Trophoblast cell (in vitro differentiated cells and primary cell): ENCODE results near the gene C16orf74.

ENCODE experiments used
- DNase-seq, 2 donors: peaks; one replicate each; pipeline ENCODE4 v3.0.0-alpha.2; 2016
- H2AFZ ChIP-seq: 2 replicates; pipeline ENCODE4 v1.6.1; 2013; ENCODE audit warnings: low read length, moderate library complexity, mild to moderate bottlenecking; ENCODE audit not compliant: insufficient read depth, poor library complexity
- H2AK5ac ChIP-seq: 2 replicates; pipeline ENCODE4 v1.6.1; 2013; ENCODE audit warnings: mild to moderate bottlenecking, low read length
- H2BK120ac ChIP-seq: 2 replicates; pipeline ENCODE4 v1.6.1; 2013; ENCODE audit warnings: low read length, mild to moderate bottlenecking, moderate library complexity; ENCODE audit not compliant: insufficient read depth, poor library complexity
- H2BK12ac ChIP-seq: 2 replicates; pipeline ENCODE4 v1.6.1; 2013; ENCODE audit warnings: mild to moderate bottlenecking, low read length, moderate library complexity
- H2BK5ac ChIP-seq: 2 replicates; pipeline ENCODE4 v1.6.1; 2013; ENCODE audit warnings: low read length, low read depth, moderate library complexity, mild to moderate bottlenecking; ENCODE audit not compliant: poor library complexity
- H3K14ac ChIP-seq: 2 replicates; pipeline ENCODE4 v1.6.1; 2013; ENCODE audit warnings: mild to moderate bottlenecking, low read length
- H3K18ac ChIP-seq: 2 replicates; pipeline ENCODE4 v1.6.1; 2013; ENCODE audit warnings: mild to moderate bottlenecking, low read length
- H3K23ac ChIP-seq: 2 replicates; pipeline ENCODE4 v1.6.1; 2013; ENCODE audit warnings: low read length
- H3K27ac ChIP-seq: 2 replicates; pipeline ENCODE4 v1.5.1; 2013; ENCODE audit warnings: low read depth, mild to moderate bottlenecking, inconsistent platforms, low read length, moderate library complexity
- H3K27me3 ChIP-seq: 2 replicates; pipeline ENCODE4 v1.6.1; 2013; ENCODE audit warnings: inconsistent platforms, mild to moderate bottlenecking, low read length, moderate library complexity; ENCODE audit not compliant: insufficient read depth
- H3K36me3 ChIP-seq, 2 experiments: 1 replicate in 1 of 2; 2 replicates in 1 of 2; pipeline ENCODE4 v1.6.1; 2013; ENCODE audit warnings: low read length in 2 of 2, mild to moderate bottlenecking in 2 of 2, moderate library complexity in 1 of 2; ENCODE audit not compliant: insufficient read depth in 2 of 2, control insufficient read depth in 1 of 2
- H3K4ac ChIP-seq: 2 replicates; pipeline ENCODE4 v1.6.1; 2013; ENCODE audit warnings: low read depth, mild to moderate bottlenecking, low read length, moderate library complexity
- H3K4me1 ChIP-seq, 2 experiments: 1 replicate in 1 of 2; 2 replicates in 1 of 2; pipeline ENCODE4 v1.6.1; 2013; ENCODE audit warnings: low read length in 2 of 2, mild to moderate bottlenecking in 2 of 2, moderate library complexity in 1 of 2; ENCODE audit not compliant: insufficient read depth in 2 of 2, control insufficient read depth in 1 of 2
- H3K4me2 ChIP-seq: 2 replicates; pipeline ENCODE4 v1.6.1; 2013; ENCODE audit warnings: inconsistent platforms, mild to moderate bottlenecking, low read length, moderate library complexity
- H3K4me3 ChIP-seq: 2 replicates; pipeline ENCODE4 v1.5.1; 2013; ENCODE audit warnings: mild to moderate bottlenecking, low read depth, low read length, inconsistent platforms
- H3K79me1 ChIP-seq: one replicate; pipeline ENCODE4 v1.6.1; 2013; ENCODE audit warnings: low read length
- H3K79me2 ChIP-seq: 2 replicates; pipeline ENCODE4 v1.6.1; 2013; ENCODE audit warnings: low read length, mild to moderate bottlenecking; ENCODE audit not compliant: control insufficient read depth, insufficient read depth, poor library complexity
- H3K9ac ChIP-seq: 2 replicates; pipeline ENCODE4 v1.6.1; 2013; ENCODE audit warnings: mild to moderate bottlenecking, low read length
- H3K9me3 ChIP-seq: 2 replicates; pipeline ENCODE4 v1.6.1; 2013; ENCODE audit warnings: low read depth, mild to moderate bottlenecking, control low read depth, inconsistent platforms, low read length; ENCODE audit not compliant: insufficient read depth
- H4K12ac ChIP-seq: 2 replicates; pipeline ENCODE4 v1.6.1; 2013; ENCODE audit warnings: low read depth, mild to moderate bottlenecking, low read length, moderate library complexity
- H4K8ac ChIP-seq: 2 replicates; pipeline ENCODE4 v1.6.1; 2013; ENCODE audit warnings: low read depth, mild to moderate bottlenecking, low read length, moderate library complexity
- H4K91ac ChIP-seq: one replicate; pipeline ENCODE4 v1.6.1; 2013; ENCODE audit warnings: low read depth, mild to moderate bottlenecking, low read length, moderate library complexity
- WGBS: extraction: QIAGEN DNeasy Blood & Tissue Kit; methylation state at CpG from one replicate; pipeline ENCODE4 v1.1.7; 2013; ENCODE audit warnings: missing lambda C conversion rate; ENCODE audit not compliant: insufficient read length, insufficient coverage; ENCODE audit errors: extremely low coverage; 5-methylcytosine and 5-hydroxymethylcytosine counted together

The C16orf74 gene

DNA sequence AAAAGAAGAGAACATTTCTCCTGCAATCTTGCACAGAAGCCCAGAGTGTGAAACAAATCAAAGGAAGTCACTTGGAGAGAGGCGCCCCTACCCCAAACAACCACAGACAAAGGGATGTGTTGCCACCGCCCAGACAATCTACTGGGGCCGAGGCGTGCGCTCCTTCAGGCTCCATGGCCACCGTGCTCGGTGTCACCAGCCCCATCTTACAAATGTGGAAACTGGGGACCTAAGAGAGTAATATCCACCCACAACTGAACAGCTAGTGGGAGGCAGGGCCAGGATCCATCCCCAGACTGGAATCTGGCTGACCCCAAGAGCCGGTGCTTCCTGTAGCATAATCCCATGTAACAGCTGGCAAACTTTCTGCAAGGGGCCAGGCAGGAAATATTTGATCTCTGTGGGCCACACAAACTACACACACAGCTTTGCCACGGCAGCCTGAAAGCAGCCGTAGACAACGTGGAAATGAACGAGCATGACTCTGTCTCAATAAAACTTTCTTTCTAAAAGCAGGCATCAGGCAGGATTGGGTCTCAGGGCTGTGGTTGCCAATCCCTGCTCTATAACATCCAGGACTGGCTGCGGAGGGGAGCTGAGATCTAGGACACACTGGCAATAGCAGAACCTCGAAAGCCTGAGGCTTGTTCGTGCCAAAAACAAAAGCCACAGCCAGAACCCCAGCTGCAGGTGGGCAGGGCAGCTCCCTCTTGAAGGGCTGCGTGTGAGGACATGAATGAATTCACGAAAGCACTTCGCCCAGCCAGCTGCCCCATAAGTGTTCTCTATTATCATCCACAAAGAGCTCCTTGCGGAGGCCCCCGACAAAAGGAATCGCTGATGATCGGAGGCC is 35.5 kb downstream of the C16orf74 start:
- Histone ChIP-seq H2BK120ac (no peak overlapping the region), H3K27me3 (peaks cover 7% of the 10 kb centered on the region), H3K4ac (no peak overlapping the region), H2BK5ac (no peak overlapping the region), H3K9me3 (peaks cover 6% of the 10 kb centered on the region), H4K91ac (no peak overlapping the region), H4K8ac (no peak overlapping the region), H3K4me2 (no peak overlapping the region), H3K27ac (no peak overlapping the region), H3K4me3 (no peak overlapping the region), H3K79me2 (no peaks in the 10 kb centered on the region), H2AK5ac (no peak overlapping the region), H3K4me1 (no peaks in the 10 kb centered on the region), H3K14ac (no peak overlapping the region), H2BK12ac (no peak overlapping the region), H3K79me1 (no peaks in the 10 kb centered on the region), H3K23ac (no peak overlapping the region), H2AFZ (no peak overlapping the region), H3K9ac (no peak overlapping the region), H3K18ac (no peak overlapping the region), H3K36me3 (no peaks in the 10 kb centered on the region), H4K12ac (no peak overlapping the region)
- no peak for DNase-seq
- no CpG with 5 or more reads among the region's 22 CpGs for WGBS

GRCh38 chr16:85712801-85713200 is 38.1 kb downstream of the C16orf74 start:
- no peak for DNase-seq
- Histone ChIP-seq H3K14ac (no peak overlapping the region), H3K9ac (no peak overlapping the region), H2BK120ac (no peak overlapping the region), H3K9me3 (peaks cover 6% of the 10 kb centered on the region), H3K27ac (no peak overlapping the region), H3K79me1 (no peaks in the 10 kb centered on the region), H3K27me3 (peaks cover 7% of the 10 kb centered on the region), H2AFZ (no peak overlapping the region), H2AK5ac (no peak overlapping the region), H3K4me1 (no peaks in the 10 kb centered on the region), H3K4me2 (no peak overlapping the region), H2BK5ac (no peak overlapping the region), H3K18ac (no peak overlapping the region), H3K4ac (no peak overlapping the region), H2BK12ac (no peak overlapping the region), H4K8ac (no peak overlapping the region), H3K23ac (no peak overlapping the region), H3K36me3 (no peaks in the 10 kb centered on the region), H4K91ac (no peak overlapping the region), H3K79me2 (no peaks in the 10 kb centered on the region), H3K4me3 (no peak overlapping the region), H4K12ac (no peak overlapping the region)
- WGBS, result no CpG with 5 or more reads among the region's 9 CpGs

GRCh38 chr16:85711982-85712587 is 38.8 kb downstream of the C16orf74 start:
- no CpG with 5 or more reads among the region's 6 CpGs for WGBS
- DNase-seq, result no peak

DNA sequence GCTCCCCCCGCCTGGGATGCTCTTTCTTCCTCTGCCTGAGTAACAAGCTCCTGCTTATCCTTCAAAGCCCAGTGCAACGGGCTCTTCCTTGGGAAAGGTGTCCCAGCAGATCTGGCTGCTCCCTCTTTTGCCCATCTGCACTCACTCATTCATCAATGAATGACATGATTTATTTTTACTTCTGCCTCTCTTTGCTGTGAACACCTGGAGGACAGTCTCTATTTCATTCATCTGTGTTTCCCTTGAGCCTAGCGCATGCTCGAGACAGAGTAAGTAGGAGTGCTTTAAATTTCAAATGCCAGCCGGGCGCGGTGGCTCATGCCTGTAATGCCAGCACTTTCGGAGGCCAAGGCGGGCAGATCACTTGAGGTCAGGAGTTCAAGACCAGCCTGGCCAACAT is 40.2 kb downstream of the C16orf74 start:
- H4K8ac ChIP-seq, result no peak overlapping the region
- WGBS, result no CpG with 5 or more reads among the region's 9 CpGs
- no peak overlapping the region for H2BK12ac ChIP-seq
- no peak for DNase-seq
- H3K4me1 ChIP-seq, result no peaks in the 10 kb centered on the region
- H3K27me3 ChIP-seq, result peaks cover 5% of the 10 kb centered on the region
- H4K12ac ChIP-seq, result no peak overlapping the region
- no peak overlapping the region for H3K4ac ChIP-seq
- no peak overlapping the region for H3K27ac ChIP-seq
- H2AK5ac ChIP-seq, result no peak overlapping the region
- no peaks in the 10 kb centered on the region for H3K79me2 ChIP-seq
- H3K23ac ChIP-seq, result no peak overlapping the region
- H3K36me3 ChIP-seq, result no peaks in the 10 kb centered on the region
- H3K9me3 ChIP-seq, result peaks cover 6% of the 10 kb centered on the region
- no peaks in the 10 kb centered on the region for H3K79me1 ChIP-seq
- no peak overlapping the region for H2BK120ac ChIP-seq
- no peak overlapping the region for H3K18ac ChIP-seq
- H4K91ac ChIP-seq, result no peak overlapping the region
- no peak overlapping the region for H3K14ac ChIP-seq
- H2AFZ ChIP-seq, result no peak overlapping the region
- no peak overlapping the region for H3K4me3 ChIP-seq
- no peak overlapping the region for H2BK5ac ChIP-seq
- no peak overlapping the region for H3K4me2 ChIP-seq
- H3K9ac ChIP-seq, result no peak overlapping the region

More at GRCh38 chr16:85711982-85712587, 38.8 kb downstream of the C16orf74 start:
- Histone ChIP-seq H3K79me2 (no peaks in the 10 kb centered on the region), H3K4me1 (no peaks in the 10 kb centered on the region), H2AFZ (no peak overlapping the region), H3K36me3 (no peaks in the 10 kb centered on the region), H3K14ac (no peak overlapping the region), H3K4me2 (no peak overlapping the region), H2AK5ac (no peak overlapping the region), H3K9ac (no peak overlapping the region), H2BK5ac (no peak overlapping the region), H4K12ac (no peak overlapping the region), H3K27ac (no peak overlapping the region), H2BK120ac (no peak overlapping the region), H3K4ac (no peak overlapping the region), H3K18ac (no peak overlapping the region), H4K91ac (no peak overlapping the region), H2BK12ac (no peak overlapping the region), H3K27me3 (peaks cover 7% of the 10 kb centered on the region), H4K8ac (no peak overlapping the region), H3K79me1 (no peaks in the 10 kb centered on the region), H3K4me3 (no peak overlapping the region), H3K9me3 (peaks cover 6% of the 10 kb centered on the region), H3K23ac (no peak overlapping the region)
